B cell (primary cell): ENCODE results near the gene EEFSEC. TPM values are rescaled to one million over a fixed set of nuclear protein-coding genes. Genes with fewer than 3 reads are reported as not detected.

ENCODE experiments used
- ATAC-seq: fragments of 200-7000 bp; cut with Tn5 transposase; one replicate; pipeline ENCODE4 v1.10.0; 2021; ENCODE audit warnings: low read depth, mild to moderate bottlenecking, moderate number of reproducible peaks, moderate library complexity
- CTCF ChIA-PET: fragments of 350-600 bp; sonication (Branson Sonifier 250); formaldehyde crosslinking; loops from one replicate; lab custom pipeline; 2021; ENCODE audit warnings: antibody characterized with exemption, inconsistent platforms; lab: Charles Lee
- POLR2A ChIA-PET: fragments of 350-600 bp; sonication (Branson Sonifier 250); formaldehyde crosslinking; loops from one replicate; lab custom pipeline; 2021; ENCODE audit warnings: antibody characterized with exemption; lab: Charles Lee
- DNase-seq: peaks from one replicate; pipeline ENCODE4 v3.0.0; 2013
- H2AFZ ChIP-seq: 2 replicates; pipeline ENCODE4 v1.6.1; 2012; ENCODE audit warnings: mild to moderate bottlenecking, low read depth, low read length; ENCODE audit not compliant: insufficient read depth, poor library complexity, severe bottlenecking
- H3K27ac ChIP-seq, 2 donors: 1 replicate in 1 of 2; 2 replicates in 1 of 2; pipeline ENCODE4 v1.5.1; 2012 to 2013; ENCODE audit warnings: low read length in 2 of 2, mild to moderate bottlenecking in 2 of 2, moderate library complexity in 1 of 2
- H3K27me3 ChIP-seq, 4 experiments: fragments of 200-600 bp in 1 of 4; sonication (generic) in 1 of 4; replicated peaks in 1 of 4; 1 replicate in 2 of 4; 2 replicates in 2 of 4; pipeline versions ENCODE4 v1.6.1 to v1.7.0; 2013 to 2016; ENCODE audit warnings: low read length in 3 of 4, mild to moderate bottlenecking in 2 of 4, mixed read lengths in 1 of 4, moderate library complexity in 1 of 4; ENCODE audit not compliant: insufficient read depth in 4 of 4, control insufficient read depth in 3 of 4; ENCODE audit errors: control extremely low read depth in 1 of 4
- H3K36me3 ChIP-seq, 2 experiments: replicated peaks in 1 of 2; 1 replicate in 1 of 2; 2 replicates in 1 of 2; pipeline versions ENCODE4 v1.6.1 to v1.7.1; 2013; ENCODE audit warnings: low read length in 1 of 2; ENCODE audit not compliant: insufficient read depth in 2 of 2, control insufficient read depth in 1 of 2; ENCODE audit errors: control extremely low read depth in 1 of 2, extremely low read depth in 1 of 2
- H3K4me1 ChIP-seq, 2 donors: fragments of 200-600 bp in 1 of 2; sonication (generic) in 1 of 2; 1 replicate in 1 of 2; 2 replicates in 1 of 2; pipeline versions ENCODE4 v1.5.1 to v1.6.1; 2013 to 2017; ENCODE audit warnings: low read length in 2 of 2; ENCODE audit not compliant: control insufficient read depth in 2 of 2, insufficient read depth in 2 of 2
- H3K4me2 ChIP-seq: replicated peaks from 2 replicates; pipeline ENCODE3; 2012; ENCODE audit warnings: mild to moderate bottlenecking, low read depth, low read length; ENCODE audit not compliant: poor library complexity, severe bottlenecking
- H3K4me3 ChIP-seq, 5 experiments: fragments of 200-600 bp in 1 of 5; sonication (generic) in 1 of 5; 1 replicate in 3 of 5; 2 replicates in 2 of 5; pipeline versions ENCODE4 v1.5.1 to v1.7.0; 2011 to 2016; ENCODE audit warnings: low read length in 4 of 5, mild to moderate bottlenecking in 4 of 5, low read depth in 2 of 5, control low read depth in 1 of 5, moderate library complexity in 1 of 5; ENCODE audit not compliant: insufficient read depth in 1 of 5; ENCODE audit errors: control extremely low read depth in 1 of 5, extremely low read depth in 1 of 5
- H3K79me2 ChIP-seq: fragments of 200-600 bp; sonication (generic); one replicate; pipeline ENCODE4 v1.6.0; 2016; ENCODE audit warnings: low read length; ENCODE audit not compliant: control insufficient read depth, insufficient read depth
- H3K9ac ChIP-seq: fragments of 200-600 bp; sonication (generic); 2 replicates; pipeline ENCODE4 v1.6.1; 2017; ENCODE audit warnings: mild to moderate bottlenecking, low read length, moderate library complexity
- H3K9me3 ChIP-seq, 3 donors: one replicate each; pipeline versions ENCODE4 v1.6.1 to v1.7.1; 2013; ENCODE audit warnings: low read length in 2 of 3; ENCODE audit not compliant: control insufficient read depth in 2 of 3, insufficient read depth in 1 of 3; ENCODE audit errors: control extremely low read depth in 1 of 3
- H4K20me1 ChIP-seq: 2 replicates; pipeline ENCODE4 v1.6.0; 2012; ENCODE audit warnings: mild to moderate bottlenecking, low read length; ENCODE audit not compliant: insufficient read depth, control insufficient read depth, poor library complexity, severe bottlenecking
- H3K27ac Mint-ChIP-seq: one replicate; pipeline ENCODE4 v1.8.0; 2021; ENCODE audit warnings: mixed read lengths
- H3K27me3 Mint-ChIP-seq: one replicate; pipeline ENCODE4 v1.8.0; 2021; ENCODE audit warnings: mixed read lengths
- H3K4me1 Mint-ChIP-seq: one replicate; pipeline ENCODE4 v1.8.0; 2021; ENCODE audit warnings: mixed read lengths
- H3K4me3 Mint-ChIP-seq: one replicate; pipeline ENCODE4 v1.8.0; 2021; ENCODE audit warnings: mixed read lengths
- H3K9me3 Mint-ChIP-seq: one replicate; pipeline ENCODE4 v1.8.0; 2022; ENCODE audit warnings: mixed read lengths; ENCODE audit not compliant: insufficient read depth
- EZH2 ChIP-seq: IDR thresholded peaks from 2 replicates; pipeline ENCODE4 v1.6.1; 2012; ENCODE audit warnings: borderline replicate concordance, low read depth, mild to moderate bottlenecking, moderate library complexity, low read length; ENCODE audit not compliant: insufficient read depth, poor library complexity, severe bottlenecking
- WGBS: methylation state at CpG from one replicate; pipeline ENCODE4 v1.1.5; 2013; ENCODE audit warnings: missing lambda C conversion rate; ENCODE audit not compliant: insufficient coverage; 5-methylcytosine and 5-hydroxymethylcytosine counted together
- intact Hi-C: fragments of 100-400 bp; cut with micrococcal nuclease; formaldehyde crosslinking; loops from one replicate; pipeline ENCODE4 v1.10.0; 2022
- polyA plus RNA-seq: library from polyadenylated mRNA; depleted of rRNA; stranded (reverse); fragments of >200 nt; gene quantifications from 2 replicates; pipeline ENCODE4 v1.2.3, GENCODE V29; 2012
- total RNA-seq, 2 donors: library from RNA; stranded (reverse); fragments of 120-200 nt in 1 of 2; gene quantifications; 1 replicate in 1 of 2; 2 replicates in 1 of 2; pipeline versions ENCODE4 v1.2.3 to v1.2.4, GENCODE V29; 2013 to 2022
- TF ChIP-seq, protein P1 (sequence below): fragments of 200-600 bp; IDR thresholded peaks from one replicate; pipeline ENCODE4 v1.8.0; 2022; ENCODE audit warnings: antibody characterized with exemption, mild to moderate bottlenecking

The EEFSEC gene
- total and polyA plus RNA-seq, 2 donors (not counting 1 experiment from before 2014, with no cell fraction given), result 17.9 to 18.4 TPM

DNA sequence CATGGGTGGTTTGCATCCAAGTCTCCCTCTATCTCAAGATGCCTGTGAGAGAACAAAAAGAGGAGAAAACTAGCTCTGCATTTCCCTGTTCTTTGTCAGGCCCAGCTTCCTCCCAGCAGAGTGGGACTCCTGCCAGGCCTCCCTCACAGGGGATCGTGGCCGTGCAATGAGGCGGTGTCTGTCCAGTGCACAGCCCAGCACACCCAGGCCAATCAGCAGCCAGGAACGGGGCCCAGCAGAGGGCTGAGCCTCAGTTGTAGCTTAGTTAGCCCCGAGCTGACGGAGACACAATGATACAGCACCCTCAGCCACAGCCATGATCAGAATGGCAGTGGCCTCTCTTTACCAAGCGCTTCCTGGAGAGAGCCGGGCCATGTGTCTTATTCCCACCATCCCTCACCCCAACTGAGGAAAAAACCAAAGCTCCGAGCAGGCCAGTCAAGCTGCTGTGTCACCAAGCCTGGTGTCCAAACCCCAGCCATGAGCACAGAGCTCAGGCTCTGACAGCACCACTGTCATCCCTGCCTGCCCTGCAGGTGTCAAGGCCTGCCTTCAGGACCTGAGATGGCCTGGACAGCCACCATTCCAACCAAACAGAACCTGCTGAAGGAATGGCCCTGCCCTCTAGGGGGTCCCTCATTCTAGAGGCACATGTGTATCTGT is 242.3 kb downstream of the EEFSEC start:
- WGBS, result 96% methylated on average over 9 of the region's 9 CpGs
- ATAC-seq, result no peak

DNA sequence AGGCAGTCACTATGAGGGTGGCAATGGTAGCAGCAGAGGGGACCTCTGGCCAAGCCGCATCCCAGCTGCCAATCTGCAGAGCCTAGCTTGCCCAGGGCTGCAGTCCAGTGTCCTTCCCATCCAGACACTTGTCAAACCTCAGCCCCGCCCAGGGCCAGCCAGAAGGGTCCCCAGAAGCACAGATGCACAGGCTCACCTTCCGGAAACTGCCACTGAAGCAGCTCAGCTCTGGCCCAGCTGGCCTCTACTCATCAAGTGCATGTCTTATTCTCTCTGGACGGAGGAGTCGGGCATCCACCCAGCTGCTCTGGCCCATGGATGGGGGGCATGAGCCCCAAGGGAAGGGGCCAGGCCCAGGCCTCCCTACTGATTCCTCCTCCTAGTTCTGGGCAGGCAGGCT is 244.2 kb downstream of the EEFSEC start:
- Histone ChIP-seq H3K36me3 (no peaks in the 10 kb centered on the region), H3K4me1 (no peaks in the 10 kb centered on the region), H3K9ac (no peak overlapping the region), H4K20me1 (peaks cover 6% of the 10 kb centered on the region), H3K9me3 (no peaks in the 10 kb centered on the region), H3K27me3 (no peaks in the 10 kb centered on the region), H2AFZ (no peak overlapping the region), H3K27ac (no peak overlapping the region), H3K4me2 (no peak overlapping the region), H3K4me3 (no peak overlapping the region), H3K79me2 (no peaks in the 10 kb centered on the region)
- Mint-ChIP-seq H3K4me1 (no peaks in the 10 kb centered on the region), H3K27me3 (no peaks in the 10 kb centered on the region), H3K27ac (no peak overlapping the region), H3K9me3 (no peaks in the 10 kb centered on the region), H3K4me3 (no peak overlapping the region)
- ChIA-PET CTCF (no interaction called here), POLR2A (no interaction called here)
- TF ChIP-seq, protein P1, sequence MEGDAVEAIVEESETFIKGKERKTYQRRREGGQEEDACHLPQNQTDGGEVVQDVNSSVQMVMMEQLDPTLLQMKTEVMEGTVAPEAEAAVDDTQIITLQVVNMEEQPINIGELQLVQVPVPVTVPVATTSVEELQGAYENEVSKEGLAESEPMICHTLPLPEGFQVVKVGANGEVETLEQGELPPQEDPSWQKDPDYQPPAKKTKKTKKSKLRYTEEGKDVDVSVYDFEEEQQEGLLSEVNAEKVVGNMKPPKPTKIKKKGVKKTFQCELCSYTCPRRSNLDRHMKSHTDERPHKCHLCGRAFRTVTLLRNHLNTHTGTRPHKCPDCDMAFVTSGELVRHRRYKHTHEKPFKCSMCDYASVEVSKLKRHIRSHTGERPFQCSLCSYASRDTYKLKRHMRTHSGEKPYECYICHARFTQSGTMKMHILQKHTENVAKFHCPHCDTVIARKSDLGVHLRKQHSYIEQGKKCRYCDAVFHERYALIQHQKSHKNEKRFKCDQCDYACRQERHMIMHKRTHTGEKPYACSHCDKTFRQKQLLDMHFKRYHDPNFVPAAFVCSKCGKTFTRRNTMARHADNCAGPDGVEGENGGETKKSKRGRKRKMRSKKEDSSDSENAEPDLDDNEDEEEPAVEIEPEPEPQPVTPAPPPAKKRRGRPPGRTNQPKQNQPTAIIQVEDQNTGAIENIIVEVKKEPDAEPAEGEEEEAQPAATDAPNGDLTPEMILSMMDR, result no peak
- ATAC-seq, result no peak
- intact Hi-C loops, result no loop called here
- 96% methylated on average over 5 of the region's 5 CpGs for WGBS
- no peak for DNase-seq

More for the DNA sequence above, 242.3 kb downstream of the EEFSEC start:
- Histone ChIP-seq H3K79me2 (no peaks in the 10 kb centered on the region), H3K9me3 (no peaks in the 10 kb centered on the region), H3K36me3 (no peaks in the 10 kb centered on the region), H3K4me3 (no peak overlapping the region), H3K4me2 (no peak overlapping the region), H3K27me3 (no peaks in the 10 kb centered on the region), H3K9ac (no peak overlapping the region), H3K27ac (no peak overlapping the region), H2AFZ (no peak overlapping the region), H4K20me1 (peaks cover 6% of the 10 kb centered on the region), H3K4me1 (no peaks in the 10 kb centered on the region)
- H3K9me3 Mint-ChIP-seq, result no peaks in the 10 kb centered on the region
- DNase-seq, result no peak
- TF ChIP-seq, protein P1, result no peak
- no peak for TF ChIP-seq EZH2
- POLR2A ChIA-PET, result no interaction called here
- H3K4me1 Mint-ChIP-seq, result no peaks in the 10 kb centered on the region
- no peak overlapping the region for H3K4me3 Mint-ChIP-seq
- no peaks in the 10 kb centered on the region for H3K27me3 Mint-ChIP-seq
- no peak overlapping the region for H3K27ac Mint-ChIP-seq
- CTCF ChIA-PET, result no interaction called here
- intact Hi-C loops, result no loop called here
